IMR-90 (cell line): ENCODE results near the gene C1QTNF1. TPM values are rescaled to one million over a fixed set of nuclear protein-coding genes. Genes with fewer than 3 reads are reported as not detected.
A peak's percentile ranks its signal among the peaks of the same experiment; 100 is the strongest.

Experiments
- ATAC-seq: fragments of 200-7000 bp; cut with Tn5 transposase; 2 replicates; pipeline ENCODE4 v1.9.1; 2020; ENCODE audit warnings: low read depth, mild to moderate bottlenecking, moderate library complexity
- BruUV-seq: library from RNA; stranded (reverse); fragments of 400-500 nt; replicated peaks from 2 replicates; lab custom pipeline; 2021; lab: Mats Ljungman, UMichigan
- CTCF ChIA-PET: fragments of 300-600 bp; formaldehyde crosslinking; extraction: SDS; loops from one replicate; lab custom pipeline; 2021; ENCODE audit warnings: antibody characterized with exemption; lab: Yijun Ruan, JAX
- POLR2A ChIA-PET: fragments of 300-600 bp; sonication (Branson Sonifier 250); formaldehyde crosslinking; loops from one replicate; lab custom pipeline; 2022; ENCODE audit warnings: antibody characterized with exemption; ENCODE audit not compliant: unreplicated experiment; lab: Charles Lee
- DNase-seq: peaks from one replicate; pipeline ENCODE4 v3.0.0; 2013
- H2AFZ ChIP-seq: replicated peaks from 2 replicates; pipeline ENCODE3; 2013; ENCODE audit warnings: low read length, mild to moderate bottlenecking; ENCODE audit not compliant: poor library complexity
- H2AK5ac ChIP-seq: 2 replicates; pipeline ENCODE4 v1.6.1; 2013; ENCODE audit warnings: low read depth, low read length, inconsistent platforms
- H2AK9ac ChIP-seq: replicated peaks from 2 replicates; pipeline ENCODE3; 2013; ENCODE audit warnings: mild to moderate bottlenecking, low read depth, low read length, moderate library complexity; ENCODE audit not compliant: poor library complexity
- H2BK120ac ChIP-seq: 2 replicates; pipeline ENCODE4 v1.6.1; 2013; ENCODE audit warnings: low read depth, low read length, inconsistent platforms
- H2BK15ac ChIP-seq: 3 replicates; pipeline ENCODE4 v1.6.1; 2013; ENCODE audit warnings: low read depth, low read length, inconsistent platforms
- H2BK20ac ChIP-seq: 2 replicates; pipeline ENCODE4 v1.6.1; 2013; ENCODE audit warnings: low read depth, mild to moderate bottlenecking, inconsistent platforms, low read length, moderate library complexity
- H2BK5ac ChIP-seq: 2 replicates; pipeline ENCODE4 v1.6.1; 2013; ENCODE audit warnings: mild to moderate bottlenecking, low read depth, low read length, inconsistent platforms; ENCODE audit not compliant: poor library complexity, severe bottlenecking
- H3K14ac ChIP-seq: replicated peaks from 2 replicates; pipeline ENCODE4 v1.6.1; 2013; ENCODE audit warnings: low read depth, low read length, inconsistent platforms
- H3K18ac ChIP-seq: 2 replicates; pipeline ENCODE4 v1.6.1; 2013; ENCODE audit warnings: low read depth, low read length, control low read depth
- H3K23ac ChIP-seq: 2 replicates; pipeline ENCODE4 v1.6.1; 2013; ENCODE audit warnings: low read depth, low read length, inconsistent platforms
- H3K27ac ChIP-seq: 2 replicates; pipeline ENCODE4 v1.5.1; 2013; ENCODE audit warnings: mild to moderate bottlenecking, control low read depth, low read length; ENCODE audit not compliant: insufficient read depth
- H3K27me3 ChIP-seq: 2 replicates; pipeline ENCODE4 v1.6.1; 2013; ENCODE audit warnings: low read length; ENCODE audit not compliant: control insufficient read depth, insufficient read depth
- H3K36me3 ChIP-seq: 2 replicates; pipeline ENCODE4 v1.6.1; 2013; ENCODE audit warnings: low read length, mixed read lengths; ENCODE audit not compliant: control insufficient read depth, insufficient read depth
- H3K4ac ChIP-seq: 2 replicates; pipeline ENCODE4 v1.6.1; 2013; ENCODE audit warnings: low read depth, low read length, inconsistent platforms
- H3K4me1 ChIP-seq: 2 replicates; pipeline ENCODE4 v1.6.1; 2013; ENCODE audit warnings: low read length, mixed read lengths; ENCODE audit not compliant: control insufficient read depth, insufficient read depth
- H3K4me2 ChIP-seq: 2 replicates; pipeline ENCODE4 v1.6.1; 2013; ENCODE audit warnings: low read depth, mild to moderate bottlenecking, control low read depth, low read length, moderate library complexity
- H3K4me3 ChIP-seq: 2 replicates; pipeline ENCODE4 v1.5.1; 2013; ENCODE audit warnings: low read depth, mild to moderate bottlenecking, control low read depth, low read length, moderate library complexity; ENCODE audit not compliant: insufficient read depth
- H3K56ac ChIP-seq: 2 replicates; pipeline ENCODE4 v1.6.1; 2013; ENCODE audit warnings: low read length, inconsistent platforms; ENCODE audit not compliant: insufficient read depth; ENCODE audit errors: extremely low read depth
- H3K79me1 ChIP-seq, 2 experiments: 2 replicates each; pipeline ENCODE4 v1.6.1; 2013; ENCODE audit warnings: low read length in 2 of 2, inconsistent platforms in 1 of 2, low read depth in 1 of 2
- H3K9ac ChIP-seq: 2 replicates; pipeline ENCODE4 v1.6.1; 2013; ENCODE audit warnings: low read depth, low read length, control low read depth
- H3K9me1 ChIP-seq: 2 replicates; pipeline ENCODE4 v1.6.1; 2013; ENCODE audit warnings: low read length, inconsistent platforms; ENCODE audit not compliant: insufficient read depth
- H3K9me3 ChIP-seq: 2 replicates; pipeline ENCODE4 v1.6.1; 2013; ENCODE audit warnings: low read length; ENCODE audit not compliant: control insufficient read depth, insufficient read depth
- H4K20me1 ChIP-seq: 2 replicates; pipeline ENCODE4 v1.6.1; 2013; ENCODE audit warnings: low read length, inconsistent platforms; ENCODE audit not compliant: insufficient read depth
- H4K5ac ChIP-seq: 2 replicates; pipeline ENCODE4 v1.6.1; 2013; ENCODE audit warnings: mild to moderate bottlenecking, low read depth, low read length, control low read depth
- H4K8ac ChIP-seq, 2 experiments: 2 replicates each; pipeline ENCODE4 v1.6.1; 2013; ENCODE audit warnings: low read depth in 2 of 2, low read length in 2 of 2, control low read depth in 1 of 2, inconsistent platforms in 1 of 2
- H4K91ac ChIP-seq: 2 replicates; pipeline ENCODE4 v1.6.1; 2013; ENCODE audit warnings: low read depth, low read length, inconsistent platforms; ENCODE audit not compliant: insufficient read depth
- BHLHE40 ChIP-seq: fragments of 150-350 bp; IDR thresholded peaks from 2 replicates; pipeline ENCODE4 v1.6.1; 2016; ENCODE audit warnings: mild to moderate bottlenecking, low read depth, low read length
- CEBPB ChIP-seq: IDR thresholded peaks from 2 replicates; pipeline ENCODE4 v1.6.1; 2012; ENCODE audit warnings: low read depth, low read length, improper control_type of control experiment
- CHD1 ChIP-seq: IDR thresholded peaks from 2 replicates; pipeline ENCODE4 v1.6.1; 2012; ENCODE audit warnings: low read depth, low read length, improper control_type of control experiment
- MAFK ChIP-seq: IDR thresholded peaks from 2 replicates; pipeline ENCODE4 v1.6.1; 2012; ENCODE audit warnings: low read depth, low read length, improper control_type of control experiment
- MAZ ChIP-seq: IDR thresholded peaks from 2 replicates; pipeline ENCODE4 v1.6.1; 2012; ENCODE audit warnings: low read depth, mild to moderate bottlenecking, low read length, improper control_type of control experiment, moderate library complexity, borderline replicate concordance
- MXI1 ChIP-seq: IDR thresholded peaks from 2 replicates; pipeline ENCODE4 v1.6.1; 2012; ENCODE audit warnings: low read depth, mild to moderate bottlenecking, low read length, moderate library complexity, borderline replicate concordance
- NFE2L2 ChIP-seq: fragments of 150-350 bp; IDR thresholded peaks from 2 replicates; pipeline ENCODE4 v1.6.1; 2016; ENCODE audit warnings: low read depth, mild to moderate bottlenecking, low read length
- RAD21 ChIP-seq: IDR thresholded peaks from 2 replicates; pipeline ENCODE4 v1.6.1; 2012; ENCODE audit warnings: low read length, improper control_type of control experiment
- RCOR1 ChIP-seq: IDR thresholded peaks from 2 replicates; pipeline ENCODE4 v1.6.1; 2012; ENCODE audit warnings: mild to moderate bottlenecking, low read length, improper control_type of control experiment; ENCODE audit not compliant: insufficient replicate concordance
- RFX5 ChIP-seq: IDR thresholded peaks from 2 replicates; pipeline ENCODE4 v1.8.0; 2012; ENCODE audit warnings: low read depth, mild to moderate bottlenecking, low read length, moderate library complexity
- SMC3 ChIP-seq: fragments of 150-350 bp; IDR thresholded peaks from 2 replicates; pipeline ENCODE4 v1.6.1; 2016; ENCODE audit warnings: low read depth, mild to moderate bottlenecking, antibody characterized with exemption, low read length, moderate library complexity
- WGBS, 2 experiments: methylation state at CpG; one replicate each; pipeline versions ENCODE4 v1.1.5 to v1.1.7; 2013; ENCODE audit warnings: missing lambda C conversion rate in 2 of 2; ENCODE audit not compliant: insufficient read length in 1 of 2; ENCODE audit errors: extremely low coverage in 2 of 2; 5-methylcytosine and 5-hydroxymethylcytosine counted together
- dilution Hi-C: fragments of 300-500 bp; cut with HindIII; formaldehyde crosslinking; loops from one replicate; pipeline ENCODE4 v1.14.3; 2018; ENCODE audit warnings: low sequenced_read_pairs; ENCODE audit not compliant: unreplicated experiment
- in situ Hi-C: fragments of 300-500 bp; cut with MboI; formaldehyde crosslinking; loops from 3 replicates; pipeline ENCODE4 v1.14.3; 2019; ENCODE audit warnings: low sequenced_read_pairs, inconsistent platforms, mixed read lengths
- intact Hi-C: fragments of 100-400 bp; cut with micrococcal nuclease; formaldehyde crosslinking; loops from 2 replicates; pipeline ENCODE4 v1.10.0; 2022
- polyA plus RNA-seq, 3 experiments: library from polyadenylated mRNA; depleted of rRNA; stranded (reverse); fragments of >200 nt; gene quantifications; 2 replicates each; pipeline ENCODE4 v1.2.3, GENCODE V29; 2012; ENCODE audit warnings: low replicate concordance in 1 of 3
- total RNA-seq: library from RNA; depleted of rRNA; stranded (reverse); fragments of >200 nt; gene quantifications from 2 replicates; pipeline ENCODE4 v1.2.3, GENCODE V29; 2012
- TF ChIP-seq, protein P1 (sequence below): fragments of 150-350 bp; IDR thresholded peaks from 2 replicates; pipeline ENCODE4 v1.6.1; 2017; ENCODE audit warnings: mild to moderate bottlenecking, antibody characterized with exemption, low read length, low read depth
- TF ChIP-seq, protein P2 (sequence below): fragments of 150-350 bp; IDR thresholded peaks from 2 replicates; pipeline ENCODE4 v1.6.1; 2016; ENCODE audit warnings: low read depth, mild to moderate bottlenecking, low read length, moderate library complexity, borderline replicate concordance
- TF ChIP-seq, protein P3 (sequence below): conservative IDR thresholded peaks from 2 replicates; pipeline ENCODE4 v1.5.1; 2012; ENCODE audit warnings: mild to moderate bottlenecking, low read depth, low read length, improper control_type of control experiment

Gene C1QTNF1
- total and polyA plus RNA-seq, 2 of the 4 experiments (the other 2 are of a cell fraction) = 3.4 to 8.4 TPM

DNA sequence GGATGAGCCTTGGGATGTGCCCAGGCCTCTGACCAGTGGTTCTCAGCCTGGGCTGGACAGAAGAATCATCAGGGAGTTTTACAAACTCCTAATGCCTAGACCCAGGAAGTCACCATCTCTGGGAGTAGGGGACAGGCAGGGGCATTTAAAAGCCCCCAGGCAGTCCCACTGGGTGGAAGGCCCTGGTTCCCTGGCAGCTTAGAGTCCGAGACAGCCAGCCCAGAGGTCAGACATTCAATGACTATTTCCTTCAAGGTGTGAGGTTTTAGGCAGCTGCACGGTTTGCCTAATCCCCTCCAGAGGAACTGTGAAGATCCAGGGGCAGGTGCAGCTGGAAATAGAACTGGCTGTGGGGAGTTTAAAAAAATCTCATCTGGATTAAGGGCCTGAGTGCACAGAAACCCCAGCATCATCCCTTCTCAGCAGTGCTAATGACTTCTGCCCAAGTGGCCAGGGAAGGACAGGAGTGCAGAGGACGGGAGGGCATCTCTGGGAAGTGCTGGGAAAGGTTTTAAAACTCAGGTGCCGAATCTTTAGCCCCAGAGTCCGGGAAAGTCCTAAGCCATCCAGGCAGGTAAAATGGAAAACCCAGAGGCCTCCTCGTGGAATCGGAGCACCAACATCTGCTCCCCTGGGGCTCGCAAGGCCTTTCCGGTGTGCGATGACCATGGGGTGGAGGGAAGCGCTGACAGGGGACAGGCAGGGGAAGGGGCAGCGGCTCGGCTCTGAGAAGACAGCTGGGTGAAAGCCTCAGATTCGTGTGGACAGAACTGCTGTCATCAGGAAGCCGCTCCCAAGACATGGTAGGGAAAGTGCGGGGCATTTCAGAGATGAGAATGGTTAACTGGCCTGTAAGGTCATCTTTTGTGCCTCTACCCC, 42.7 kb upstream of the C1QTNF1 start:
- H3K9me1 ChIP-seq = peaks cover 13% of the 10 kb centered on the region
- DNase-seq (no peak), ATAC-seq (no peak)
- no peaks in the 10 kb centered on the region for H3K9me3 ChIP-seq
- H3K23ac ChIP-seq = no peak overlapping the region
- H3K4me2 ChIP-seq = no peak overlapping the region
- H3K79me1 ChIP-seq = peaks cover 4 to 34% of the 10 kb centered on the region in 2 experiments; a peak in 2 of 4 replicates
- CTCF ChIA-PET = no interaction called here
- no peak overlapping the region for H2AK5ac ChIP-seq
- H2BK120ac ChIP-seq = no peak overlapping the region
- H3K9ac ChIP-seq = no peak overlapping the region
- no peak overlapping the region for H3K27ac ChIP-seq
- no TSS peak for BruUV-seq
- no peak overlapping the region for H3K4ac ChIP-seq
- H2AK9ac ChIP-seq = no peak overlapping the region
- no peak overlapping the region for H4K5ac ChIP-seq
- peaks cover 16% of the 10 kb centered on the region for H3K4me1 ChIP-seq
- WGBS, 2 experiments = 79% methylated on average over 8 of the region's 16 CpGs; no CpG with 5 or more reads in 1 of the 2 experiments
- no peak overlapping the region for H2BK20ac ChIP-seq
- H3K56ac ChIP-seq = no peak overlapping the region
- POLR2A ChIA-PET = no interaction called here
- H3K36me3 ChIP-seq = no peaks in the 10 kb centered on the region
- no peak overlapping the region for H2BK15ac ChIP-seq
- peak overlapping the region in 1 of 2 experiments; percentile 42; a peak in 1 of 4 replicates for H4K8ac ChIP-seq
- H3K27me3 ChIP-seq = no peaks in the 10 kb centered on the region
- no peak overlapping the region for H3K18ac ChIP-seq
- no peak overlapping the region for H2AFZ ChIP-seq
- H2BK5ac ChIP-seq = no peak overlapping the region
- intact Hi-C loops (no loop called here), in situ Hi-C loops (no loop called here), dilution Hi-C loops (no loop called here)
- H4K91ac ChIP-seq = no peak overlapping the region
- H3K4me3 ChIP-seq = no peak overlapping the region
- no peak overlapping the region for H3K14ac ChIP-seq
- H4K20me1 ChIP-seq = no peaks in the 10 kb centered on the region
- TF ChIP-seq RCOR1 = no peak
- TF ChIP-seq MAFK = no peak
- TF ChIP-seq, protein P1, sequence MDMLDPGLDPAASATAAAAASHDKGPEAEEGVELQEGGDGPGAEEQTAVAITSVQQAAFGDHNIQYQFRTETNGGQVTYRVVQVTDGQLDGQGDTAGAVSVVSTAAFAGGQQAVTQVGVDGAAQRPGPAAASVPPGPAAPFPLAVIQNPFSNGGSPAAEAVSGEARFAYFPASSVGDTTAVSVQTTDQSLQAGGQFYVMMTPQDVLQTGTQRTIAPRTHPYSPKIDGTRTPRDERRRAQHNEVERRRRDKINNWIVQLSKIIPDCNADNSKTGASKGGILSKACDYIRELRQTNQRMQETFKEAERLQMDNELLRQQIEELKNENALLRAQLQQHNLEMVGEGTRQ = no peak
- TF ChIP-seq MXI1 = no peak
- TF ChIP-seq, protein P2, sequence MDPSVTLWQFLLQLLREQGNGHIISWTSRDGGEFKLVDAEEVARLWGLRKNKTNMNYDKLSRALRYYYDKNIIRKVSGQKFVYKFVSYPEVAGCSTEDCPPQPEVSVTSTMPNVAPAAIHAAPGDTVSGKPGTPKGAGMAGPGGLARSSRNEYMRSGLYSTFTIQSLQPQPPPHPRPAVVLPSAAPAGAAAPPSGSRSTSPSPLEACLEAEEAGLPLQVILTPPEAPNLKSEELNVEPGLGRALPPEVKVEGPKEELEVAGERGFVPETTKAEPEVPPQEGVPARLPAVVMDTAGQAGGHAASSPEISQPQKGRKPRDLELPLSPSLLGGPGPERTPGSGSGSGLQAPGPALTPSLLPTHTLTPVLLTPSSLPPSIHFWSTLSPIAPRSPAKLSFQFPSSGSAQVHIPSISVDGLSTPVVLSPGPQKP = no peak
- no peak for TF ChIP-seq MAZ
- TF ChIP-seq RFX5 = no peak
- TF ChIP-seq BHLHE40 = no peak
- no peak for TF ChIP-seq NFE2L2
- no peak for TF ChIP-seq RAD21
- TF ChIP-seq CHD1 = no peak
- no peak for TF ChIP-seq CEBPB
- TF ChIP-seq SMC3 = no peak
- TF ChIP-seq, protein P3, sequence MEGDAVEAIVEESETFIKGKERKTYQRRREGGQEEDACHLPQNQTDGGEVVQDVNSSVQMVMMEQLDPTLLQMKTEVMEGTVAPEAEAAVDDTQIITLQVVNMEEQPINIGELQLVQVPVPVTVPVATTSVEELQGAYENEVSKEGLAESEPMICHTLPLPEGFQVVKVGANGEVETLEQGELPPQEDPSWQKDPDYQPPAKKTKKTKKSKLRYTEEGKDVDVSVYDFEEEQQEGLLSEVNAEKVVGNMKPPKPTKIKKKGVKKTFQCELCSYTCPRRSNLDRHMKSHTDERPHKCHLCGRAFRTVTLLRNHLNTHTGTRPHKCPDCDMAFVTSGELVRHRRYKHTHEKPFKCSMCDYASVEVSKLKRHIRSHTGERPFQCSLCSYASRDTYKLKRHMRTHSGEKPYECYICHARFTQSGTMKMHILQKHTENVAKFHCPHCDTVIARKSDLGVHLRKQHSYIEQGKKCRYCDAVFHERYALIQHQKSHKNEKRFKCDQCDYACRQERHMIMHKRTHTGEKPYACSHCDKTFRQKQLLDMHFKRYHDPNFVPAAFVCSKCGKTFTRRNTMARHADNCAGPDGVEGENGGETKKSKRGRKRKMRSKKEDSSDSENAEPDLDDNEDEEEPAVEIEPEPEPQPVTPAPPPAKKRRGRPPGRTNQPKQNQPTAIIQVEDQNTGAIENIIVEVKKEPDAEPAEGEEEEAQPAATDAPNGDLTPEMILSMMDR = no peak
